ENCODE measurements around the gene CD70.
"Not testable (repeated sequence)": the region's sequence is repeated elsewhere in the genome, so short reads cannot be mapped to it uniquely, and the experiment has no call there.

The CD70 gene

DNA sequence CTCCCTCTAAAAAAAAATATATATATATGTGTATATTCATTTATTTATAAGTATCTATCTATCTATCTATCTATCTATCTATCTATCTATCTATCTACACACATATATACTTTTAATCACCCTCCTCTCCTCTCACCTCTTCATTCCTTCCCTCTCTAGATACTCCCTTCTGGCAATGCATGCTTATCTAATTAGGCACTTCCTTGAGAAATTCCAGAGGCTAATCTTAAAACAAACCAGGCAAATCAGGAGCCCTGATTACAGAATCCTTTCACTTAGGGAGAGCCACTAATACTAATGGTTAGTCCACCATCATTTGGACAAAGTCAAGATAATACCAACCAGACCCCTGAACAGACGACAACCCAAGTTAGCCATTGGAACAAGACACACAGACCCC lies 17.6 kb downstream of the CD70 start:
- TF ChIP-seq, protein P1, sequence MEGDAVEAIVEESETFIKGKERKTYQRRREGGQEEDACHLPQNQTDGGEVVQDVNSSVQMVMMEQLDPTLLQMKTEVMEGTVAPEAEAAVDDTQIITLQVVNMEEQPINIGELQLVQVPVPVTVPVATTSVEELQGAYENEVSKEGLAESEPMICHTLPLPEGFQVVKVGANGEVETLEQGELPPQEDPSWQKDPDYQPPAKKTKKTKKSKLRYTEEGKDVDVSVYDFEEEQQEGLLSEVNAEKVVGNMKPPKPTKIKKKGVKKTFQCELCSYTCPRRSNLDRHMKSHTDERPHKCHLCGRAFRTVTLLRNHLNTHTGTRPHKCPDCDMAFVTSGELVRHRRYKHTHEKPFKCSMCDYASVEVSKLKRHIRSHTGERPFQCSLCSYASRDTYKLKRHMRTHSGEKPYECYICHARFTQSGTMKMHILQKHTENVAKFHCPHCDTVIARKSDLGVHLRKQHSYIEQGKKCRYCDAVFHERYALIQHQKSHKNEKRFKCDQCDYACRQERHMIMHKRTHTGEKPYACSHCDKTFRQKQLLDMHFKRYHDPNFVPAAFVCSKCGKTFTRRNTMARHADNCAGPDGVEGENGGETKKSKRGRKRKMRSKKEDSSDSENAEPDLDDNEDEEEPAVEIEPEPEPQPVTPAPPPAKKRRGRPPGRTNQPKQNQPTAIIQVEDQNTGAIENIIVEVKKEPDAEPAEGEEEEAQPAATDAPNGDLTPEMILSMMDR (IDR thresholded peaks at IDR 0.05; ENCODE audit: insufficient read depth, low read depth, low read length, missing control alignments): no peak
- no peak for DNase-seq (ENCODE audit: low read depth)
- H3K4me3 ChIP-seq (ENCODE audit: low read length): no peak overlapping the region

GRCh38 chr19:6572217-6572616 lies 18.7 kb downstream of the CD70 start:
- TF ChIP-seq, protein P1 (IDR thresholded peaks at IDR 0.05; ENCODE audit: insufficient read depth, low read depth, low read length, missing control alignments): no peak
- no peak for DNase-seq (ENCODE audit: low read depth)
- H3K4me3 ChIP-seq (ENCODE audit: low read length): no peak overlapping the region

DNA sequence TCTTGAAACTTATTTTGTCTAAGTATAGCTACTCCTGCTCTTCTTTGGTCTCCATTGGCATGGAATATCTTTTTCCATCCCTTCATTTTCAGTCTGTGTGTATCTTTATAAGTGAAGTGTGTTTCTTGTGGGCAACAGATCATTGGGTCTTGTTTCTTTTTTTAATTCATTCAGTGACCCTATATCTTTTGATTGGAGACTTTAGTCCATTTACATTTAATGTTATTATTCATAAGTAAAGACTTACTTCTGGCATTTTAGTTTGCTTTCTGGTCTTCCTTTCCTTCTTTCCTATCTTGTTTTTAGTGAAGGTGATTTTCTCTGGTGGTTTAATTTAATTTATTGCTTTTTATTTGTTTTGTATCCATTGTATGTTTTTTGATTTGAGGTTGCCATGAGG lies 19.8 kb downstream of the CD70 start:
- TF ChIP-seq, protein P1 (IDR thresholded peaks at IDR 0.05; ENCODE audit: insufficient read depth, low read depth, low read length, missing control alignments): no peak
- DNase-seq (ENCODE audit: low read depth): no peak
- H3K4me3 ChIP-seq (ENCODE audit: low read length): no peak overlapping the region

DNA sequence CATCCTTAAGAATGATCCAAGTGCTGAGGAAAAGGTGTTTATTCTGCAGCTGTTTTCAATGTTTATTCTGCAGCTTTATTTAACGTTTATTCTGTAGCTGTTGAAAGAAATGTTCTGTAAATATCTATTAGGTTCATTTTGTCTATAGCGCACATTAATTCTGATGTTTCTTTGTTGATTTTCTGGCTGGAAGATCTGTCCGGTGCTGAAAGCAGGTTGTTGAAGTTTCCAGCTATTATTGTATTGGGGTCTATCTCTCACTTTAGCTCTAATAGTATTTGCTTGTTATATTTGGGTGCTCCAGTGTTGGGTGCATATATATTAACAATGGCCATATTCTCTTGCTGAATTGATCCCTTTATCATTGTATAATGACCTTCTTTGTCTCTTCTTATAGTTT lies 20.2 kb downstream of the CD70 start:
- H3K4me3 ChIP-seq (ENCODE audit: low read length): no peak overlapping the region
- DNase-seq (ENCODE audit: low read depth): no peak
- TF ChIP-seq, protein P1 (IDR thresholded peaks at IDR 0.05; ENCODE audit: insufficient read depth, low read depth, low read length, missing control alignments): no peak

DNA sequence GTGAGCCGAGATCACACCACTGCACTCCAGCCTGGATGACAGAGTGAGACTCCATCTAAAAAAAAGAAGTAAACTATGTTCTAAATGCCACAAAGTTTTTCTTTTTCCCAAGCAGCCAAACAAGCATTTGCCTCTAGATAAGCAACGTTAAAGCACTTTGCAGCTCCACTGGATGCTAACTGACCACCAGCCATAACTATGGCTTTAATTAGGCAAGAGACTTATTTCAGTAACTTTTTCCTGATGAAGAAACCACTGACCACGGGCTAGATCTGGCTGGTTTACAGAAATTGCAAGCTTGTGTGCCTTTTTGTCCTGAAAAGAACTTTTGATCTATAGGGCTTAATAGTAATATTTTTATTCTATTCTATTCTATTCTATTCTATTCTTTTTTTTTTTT lies 22.1 kb downstream of the CD70 start:
- DNase-seq (ENCODE audit: low read depth): no peak
- no peak overlapping the region for H3K4me3 ChIP-seq (ENCODE audit: low read length)
- TF ChIP-seq, protein P1 (IDR thresholded peaks at IDR 0.05; ENCODE audit: insufficient read depth, low read depth, low read length, missing control alignments): no peak

DNA sequence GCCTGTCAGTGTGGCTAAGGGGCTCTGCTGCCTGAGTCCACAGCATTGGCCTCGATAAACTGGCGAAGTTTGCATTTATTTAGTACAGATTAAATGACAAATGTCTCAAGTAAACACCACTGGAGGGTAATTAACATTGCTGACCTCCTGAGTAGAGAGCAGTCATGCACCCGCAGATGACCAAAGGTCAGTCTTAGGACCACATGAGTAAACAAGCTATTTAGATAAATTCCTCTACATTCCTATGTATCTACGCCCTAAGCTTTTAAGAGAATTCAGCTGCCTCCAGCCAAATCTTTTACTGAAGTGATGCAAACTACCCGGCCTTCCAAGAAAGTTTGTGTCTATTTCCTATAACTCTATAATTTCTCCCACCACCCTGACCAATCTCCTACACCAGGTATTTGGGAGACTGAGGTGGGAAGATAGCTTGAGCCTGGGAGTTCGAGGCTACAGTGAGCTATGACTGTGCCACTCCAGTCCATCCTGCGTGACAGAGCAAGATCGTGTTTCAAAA lies 22.9 kb downstream of the CD70 start:
- TF ChIP-seq, protein P1 (IDR thresholded peaks at IDR 0.05; ENCODE audit: insufficient read depth, low read depth, low read length, missing control alignments): no peak
- no peak overlapping the region for H3K4me3 ChIP-seq (ENCODE audit: low read length)
- no peak for DNase-seq (ENCODE audit: low read depth)

DNA sequence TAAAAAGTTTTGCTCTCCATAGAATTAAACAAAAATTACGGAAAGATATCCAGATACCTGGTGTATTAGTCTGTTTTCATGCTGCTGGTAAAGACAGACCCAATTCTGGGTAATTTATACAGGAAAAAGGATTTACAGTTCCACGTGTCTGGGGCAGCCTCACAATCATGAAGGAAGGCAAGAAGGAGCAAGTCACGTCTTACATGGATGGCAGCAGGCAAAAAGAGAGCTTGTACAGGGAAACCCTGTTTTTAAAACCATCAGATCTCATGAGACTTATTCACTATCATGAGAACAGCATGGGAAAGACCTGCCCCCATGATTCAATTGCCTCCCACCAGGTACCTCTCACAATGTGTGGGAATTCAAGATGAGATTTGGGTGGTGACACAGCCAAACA lies 24.2 kb downstream of the CD70 start:
- not testable (repeated sequence) for H3K4me3 ChIP-seq (ENCODE audit: low read length); DNase-seq (ENCODE audit: low read depth)
